GM06990 (cell line): ENCODE data around the gene NFKBIZ.
A peak's percentile ranks its signal among the peaks of the same experiment; 100 is the strongest.

Experiments used
- DNase-seq: peaks from one replicate; pipeline ENCODE4 v3.0.0-alpha.2; 2011; ENCODE audit not compliant: insufficient read length; ENCODE audit errors: extremely low read depth
- H3K27me3 ChIP-seq: replicated peaks from 2 replicates; pipeline ENCODE4 v1.6.0; 2011; ENCODE audit warnings: low read length; ENCODE audit not compliant: control insufficient read depth, insufficient read depth
- H3K36me3 ChIP-seq: 2 replicates; pipeline ENCODE4 v1.5.1; 2011; ENCODE audit warnings: low read length; ENCODE audit not compliant: control insufficient read depth, insufficient read depth
- H3K4me3 ChIP-seq: replicated peaks from 2 replicates; pipeline ENCODE4 v1.5.1; 2011; ENCODE audit warnings: low read depth, mild to moderate bottlenecking, control low read depth, low read length
- TF ChIP-seq, protein P1 (sequence below): IDR thresholded peaks from 2 replicates; pipeline ENCODE4 v1.5.1; 2011; ENCODE audit warnings: low read length, control low read depth, mild to moderate bottlenecking, inconsistent platforms; ENCODE audit not compliant: insufficient read depth, poor library complexity, severe bottlenecking

Gene NFKBIZ

GRCh38 chr3:101849714-101850245, 466 bp downstream of the NFKBIZ start:
- Histone ChIP-seq H3K4me3 (peak overlapping the region; percentile 86), H3K36me3 (peaks cover 12% of the 10 kb centered on the region), H3K27me3 (no peaks in the 10 kb centered on the region)
- DNase-seq, result no peak
- TF ChIP-seq, protein P1, sequence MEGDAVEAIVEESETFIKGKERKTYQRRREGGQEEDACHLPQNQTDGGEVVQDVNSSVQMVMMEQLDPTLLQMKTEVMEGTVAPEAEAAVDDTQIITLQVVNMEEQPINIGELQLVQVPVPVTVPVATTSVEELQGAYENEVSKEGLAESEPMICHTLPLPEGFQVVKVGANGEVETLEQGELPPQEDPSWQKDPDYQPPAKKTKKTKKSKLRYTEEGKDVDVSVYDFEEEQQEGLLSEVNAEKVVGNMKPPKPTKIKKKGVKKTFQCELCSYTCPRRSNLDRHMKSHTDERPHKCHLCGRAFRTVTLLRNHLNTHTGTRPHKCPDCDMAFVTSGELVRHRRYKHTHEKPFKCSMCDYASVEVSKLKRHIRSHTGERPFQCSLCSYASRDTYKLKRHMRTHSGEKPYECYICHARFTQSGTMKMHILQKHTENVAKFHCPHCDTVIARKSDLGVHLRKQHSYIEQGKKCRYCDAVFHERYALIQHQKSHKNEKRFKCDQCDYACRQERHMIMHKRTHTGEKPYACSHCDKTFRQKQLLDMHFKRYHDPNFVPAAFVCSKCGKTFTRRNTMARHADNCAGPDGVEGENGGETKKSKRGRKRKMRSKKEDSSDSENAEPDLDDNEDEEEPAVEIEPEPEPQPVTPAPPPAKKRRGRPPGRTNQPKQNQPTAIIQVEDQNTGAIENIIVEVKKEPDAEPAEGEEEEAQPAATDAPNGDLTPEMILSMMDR, result peak; percentile 4

DNA sequence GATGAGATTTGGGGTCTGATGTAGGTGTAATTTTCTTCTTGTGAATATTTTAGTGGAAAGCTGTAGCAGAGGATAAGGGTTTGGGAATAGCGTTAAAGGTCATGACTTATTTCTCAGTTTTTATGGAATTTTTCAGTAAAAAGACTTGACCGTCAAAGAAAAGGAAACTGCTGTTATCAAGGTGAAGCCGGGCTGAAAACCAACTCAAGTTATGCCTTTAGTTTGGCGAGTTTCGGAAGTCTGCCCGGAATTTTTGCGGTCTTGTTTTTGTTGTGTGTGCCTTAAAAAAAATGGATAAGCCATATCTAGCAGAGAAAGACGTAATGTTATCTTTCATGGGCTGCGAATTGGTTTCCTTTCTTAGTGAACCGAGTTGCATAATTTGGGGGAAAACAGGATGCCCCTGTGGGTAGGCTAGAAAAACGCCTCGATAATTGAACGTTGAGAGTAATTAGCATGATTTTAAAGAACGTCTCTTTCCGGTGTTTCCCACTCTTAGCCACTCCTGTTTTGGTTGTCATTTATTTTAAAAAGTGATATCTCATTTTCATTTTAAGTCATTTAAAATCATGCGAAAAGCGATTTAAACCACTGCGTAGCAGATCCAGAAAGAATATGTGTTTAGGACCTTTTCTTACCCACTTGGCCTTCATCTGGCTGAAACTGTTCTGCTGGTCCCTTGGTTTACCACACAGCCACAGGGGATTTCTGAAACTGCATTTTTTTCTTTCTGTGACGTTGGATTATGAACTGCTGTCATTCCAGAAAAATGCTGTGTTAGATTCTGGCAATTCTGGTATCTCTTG, 1.1 kb downstream of the NFKBIZ start:
- peak; percentile 52 for DNase-seq
- TF ChIP-seq, protein P1, result no peak
- Histone ChIP-seq H3K36me3 (peaks cover 15% of the 10 kb centered on the region), H3K4me3 (peak overlapping the region; percentile 86), H3K27me3 (no peaks in the 10 kb centered on the region)

- TF ChIP-seq, protein P1, result no peak
- H3K36me3 ChIP-seq, result peaks cover 18% of the 10 kb centered on the region
- H3K27me3 ChIP-seq, result no peaks in the 10 kb centered on the region
- H3K4me3 ChIP-seq, result peak overlapping the region; percentile 86
- no peak for DNase-seq
Observed at GRCh38 chr3:101851072-101851770, 1.9 kb downstream of the NFKBIZ start.

- Histone ChIP-seq H3K36me3 (peaks cover 20% of the 10 kb centered on the region), H3K4me3 (peak overlapping the region; percentile 86), H3K27me3 (no peaks in the 10 kb centered on the region)
- DNase-seq, result no peak
- TF ChIP-seq, protein P1, result no peak
Observed at GRCh38 chr3:101851850-101852714, 2.8 kb downstream of the NFKBIZ start.

GRCh38 chr3:101852983-101853840, 3.9 kb downstream of the NFKBIZ start:
- H3K27me3 ChIP-seq, result no peaks in the 10 kb centered on the region
- DNase-seq, result no peak
- TF ChIP-seq, protein P1, result no peak
- no peak overlapping the region for H3K4me3 ChIP-seq
- peaks cover 25% of the 10 kb centered on the region for H3K36me3 ChIP-seq
